Muscle of leg (tissue), 11 donors: Measurements from ENCODE around the gene ADCY3. TPM values are rescaled to one million over a fixed set of nuclear protein-coding genes. Genes with fewer than 3 reads are reported as not detected.

Experiments used
- DNase-seq: peaks from one replicate; pipeline ENCODE4 v3.0.0; 2013
- H3K27ac ChIP-seq: one replicate; pipeline ENCODE4 v1.5.1; 2013; ENCODE audit warnings: mild to moderate bottlenecking, low read length, control low read depth
- H3K27me3 ChIP-seq: one replicate; pipeline ENCODE4 v1.6.1; 2013; ENCODE audit warnings: low read length; ENCODE audit not compliant: control insufficient read depth, insufficient read depth
- H3K36me3 ChIP-seq: one replicate; pipeline ENCODE4 v1.6.1; 2013; ENCODE audit warnings: low read length; ENCODE audit not compliant: control insufficient read depth, insufficient read depth
- H3K4me1 ChIP-seq: one replicate; pipeline ENCODE4 v1.6.1; 2013; ENCODE audit warnings: low read length; ENCODE audit not compliant: control insufficient read depth, insufficient read depth
- H3K4me3 ChIP-seq: one replicate; pipeline ENCODE4 v1.5.1; 2013; ENCODE audit warnings: low read length, control low read depth
- H3K9me3 ChIP-seq: replicated peaks from 2 replicates; pipeline ENCODE4 v1.6.1; 2013; ENCODE audit warnings: low read depth, low read length; ENCODE audit not compliant: control insufficient read depth
- WGBS: methylation state at CpG from one replicate; pipeline ENCODE4 v1.1.5; 2013; ENCODE audit warnings: missing lambda C conversion rate; ENCODE audit not compliant: insufficient coverage; 5-methylcytosine and 5-hydroxymethylcytosine counted together
- polyA plus RNA-seq, 8 donors: library from polyadenylated mRNA; unstranded; fragments of 120-200 nt; gene quantifications; one replicate each; pipeline versions ENCODE4 v1.2.1 to v1.2.3, GENCODE V29; 2013; ENCODE audit warnings: inconsistent platforms in 1 of 8, low replicate concordance in 1 of 8; ENCODE audit not compliant: insufficient read length in 8 of 8, insufficient read depth in 1 of 8
- total RNA-seq: library from RNA; stranded (reverse); fragments of 120-200 nt; gene quantifications from one replicate; pipeline ENCODE4 v1.2.4, GENCODE V29; 2013

Gene ADCY3
- total and polyA plus RNA-seq, 9 donors, result 19.7 to 37.7 (median 29.7) TPM

DNA sequence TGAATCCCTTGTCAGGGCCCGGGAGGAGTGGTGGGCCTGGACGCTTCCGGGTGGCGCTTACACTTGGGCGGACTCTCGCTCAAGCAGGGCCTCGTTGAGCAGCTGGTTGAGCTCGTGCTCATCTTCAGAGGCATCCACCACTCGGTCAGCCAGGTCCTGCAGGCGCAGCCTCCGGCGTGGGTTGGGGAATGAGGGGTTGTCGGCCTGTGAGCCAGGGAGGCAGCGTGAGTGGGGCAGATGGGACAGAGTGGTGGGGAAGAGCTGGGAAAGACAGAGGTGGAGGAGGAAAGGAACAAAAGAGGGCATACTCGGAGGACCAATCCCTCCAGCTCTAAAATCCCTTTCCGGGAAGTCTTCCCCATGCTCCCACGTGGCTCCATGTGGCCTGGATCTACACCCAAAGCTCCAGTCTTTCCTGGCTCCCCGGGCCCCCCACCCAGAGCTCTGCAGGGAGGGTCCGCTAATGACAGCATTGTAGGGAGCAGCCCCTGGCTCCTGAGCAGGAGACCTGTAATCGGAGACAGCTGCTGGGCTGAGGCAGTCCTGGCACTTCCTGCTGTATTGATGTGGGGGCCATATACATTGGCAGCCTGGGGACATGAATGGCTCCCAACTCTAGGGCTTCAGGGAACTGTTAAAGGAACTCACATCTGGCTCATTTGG lies 85.2 kb downstream of the ADCY3 start:
- H3K36me3 ChIP-seq, result peaks cover 42% of the 10 kb centered on the region
- 78% methylated on average over 16 of the region's 20 CpGs for WGBS
- H3K27ac ChIP-seq, result no peak overlapping the region
- DNase-seq, result no peak
- no peaks in the 10 kb centered on the region for H3K9me3 ChIP-seq
- no peaks in the 10 kb centered on the region for H3K27me3 ChIP-seq
- H3K4me3 ChIP-seq, result no peak overlapping the region
- peaks cover 29% of the 10 kb centered on the region for H3K4me1 ChIP-seq

DNA sequence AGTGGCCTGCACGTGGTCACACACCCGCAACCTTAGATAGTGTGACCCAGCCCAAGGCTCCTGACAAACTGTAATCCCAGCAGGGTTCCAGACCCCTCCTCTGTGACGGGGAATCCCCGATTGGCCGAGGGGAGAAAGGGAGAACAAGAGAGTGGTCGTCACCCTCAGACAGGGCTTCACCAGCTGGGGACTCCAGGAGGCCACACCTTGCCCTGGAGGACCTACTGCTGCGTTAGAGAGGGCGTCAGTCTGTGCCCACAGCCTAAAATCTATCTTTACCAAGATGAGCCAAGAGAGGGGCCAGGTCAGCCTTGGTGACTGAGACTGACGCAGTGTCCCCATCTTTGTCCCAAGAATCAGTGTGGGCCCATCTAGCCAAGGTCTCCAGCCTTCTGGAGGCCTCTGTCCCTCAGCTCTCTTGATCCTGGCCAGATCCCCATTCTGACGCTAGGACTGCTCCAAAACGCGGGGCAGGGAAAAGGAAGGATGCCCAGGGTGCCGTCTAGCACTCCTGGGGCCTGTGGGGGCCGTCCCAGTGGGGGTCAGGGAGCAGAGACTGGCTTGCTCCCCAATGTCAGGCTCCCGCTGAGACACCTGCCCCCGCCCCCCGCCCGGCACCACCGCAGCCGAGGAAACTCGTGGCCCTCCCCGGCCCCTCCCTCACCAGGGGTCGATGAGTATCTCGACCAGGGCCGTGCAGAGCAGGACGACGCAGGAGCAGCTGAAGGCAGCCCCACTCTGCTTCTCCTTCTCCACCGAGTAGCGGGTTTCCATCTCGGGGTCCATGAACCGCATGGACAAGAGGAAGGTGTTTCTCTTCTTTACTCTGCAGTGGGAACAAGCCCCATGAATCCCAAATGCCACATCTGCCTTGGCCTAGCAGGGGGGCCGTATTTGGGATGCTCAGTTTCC lies 86.0 kb downstream of the ADCY3 start:
- Histone ChIP-seq H3K4me1 (peaks cover 29% of the 10 kb centered on the region), H3K36me3 (peaks cover 34% of the 10 kb centered on the region), H3K27ac (no peak overlapping the region), H3K4me3 (no peak overlapping the region), H3K27me3 (no peaks in the 10 kb centered on the region), H3K9me3 (no peaks in the 10 kb centered on the region)
- no peak for DNase-seq
- 92% methylated on average over 18 of the region's 32 CpGs for WGBS

GRCh38 chr2:24832931-24833701 lies 86.9 kb downstream of the ADCY3 start:
- Histone ChIP-seq H3K9me3 (no peaks in the 10 kb centered on the region), H3K4me3 (no peak overlapping the region), H3K4me1 (peaks cover 36% of the 10 kb centered on the region), H3K36me3 (peaks cover 33% of the 10 kb centered on the region), H3K27ac (no peak overlapping the region), H3K27me3 (no peaks in the 10 kb centered on the region)
- no peak for DNase-seq
- WGBS, result 76% methylated on average over 15 of the region's 22 CpGs

DNA sequence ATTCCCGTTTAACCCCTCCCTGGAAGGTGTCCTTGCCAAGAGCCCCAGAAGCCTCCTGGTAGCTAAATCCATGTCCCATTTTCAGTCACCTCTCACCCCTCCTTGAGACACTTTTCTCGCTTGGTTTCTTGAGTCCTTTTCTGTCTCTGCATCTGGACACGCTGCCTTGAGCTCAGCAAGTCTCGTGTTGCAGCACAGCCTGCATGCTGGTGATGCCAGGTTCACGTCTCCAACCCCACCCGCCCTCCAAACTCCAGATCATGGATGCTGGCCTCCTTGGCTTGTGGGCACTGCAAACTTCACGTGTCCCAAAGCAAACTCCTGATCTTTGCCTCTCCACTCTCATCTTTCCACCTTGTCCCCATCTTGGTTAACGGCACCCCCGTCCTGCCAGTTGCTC lies 87.5 kb downstream of the ADCY3 start:
- H3K4me3 ChIP-seq, result no peak overlapping the region
- no peaks in the 10 kb centered on the region for H3K27me3 ChIP-seq
- H3K36me3 ChIP-seq, result peaks cover 31% of the 10 kb centered on the region
- H3K4me1 ChIP-seq, result peaks cover 41% of the 10 kb centered on the region
- no peaks in the 10 kb centered on the region for H3K9me3 ChIP-seq
- H3K27ac ChIP-seq, result peak overlapping the region; percentile 42
- DNase-seq, result no peak
- 64% methylated on average over 9 of the region's 9 CpGs for WGBS

GRCh38 chr2:24832073-24832461 lies 88.0 kb downstream of the ADCY3 start:
- WGBS, result 54% methylated on average over 12 of the region's 14 CpGs
- DNase-seq, result peak; percentile 76
- Histone ChIP-seq H3K9me3 (no peaks in the 10 kb centered on the region), H3K4me3 (no peak overlapping the region), H3K27me3 (no peaks in the 10 kb centered on the region), H3K27ac (peak overlapping the region; percentile 42), H3K4me1 (peaks cover 46% of the 10 kb centered on the region), H3K36me3 (peaks cover 28% of the 10 kb centered on the region)

DNA sequence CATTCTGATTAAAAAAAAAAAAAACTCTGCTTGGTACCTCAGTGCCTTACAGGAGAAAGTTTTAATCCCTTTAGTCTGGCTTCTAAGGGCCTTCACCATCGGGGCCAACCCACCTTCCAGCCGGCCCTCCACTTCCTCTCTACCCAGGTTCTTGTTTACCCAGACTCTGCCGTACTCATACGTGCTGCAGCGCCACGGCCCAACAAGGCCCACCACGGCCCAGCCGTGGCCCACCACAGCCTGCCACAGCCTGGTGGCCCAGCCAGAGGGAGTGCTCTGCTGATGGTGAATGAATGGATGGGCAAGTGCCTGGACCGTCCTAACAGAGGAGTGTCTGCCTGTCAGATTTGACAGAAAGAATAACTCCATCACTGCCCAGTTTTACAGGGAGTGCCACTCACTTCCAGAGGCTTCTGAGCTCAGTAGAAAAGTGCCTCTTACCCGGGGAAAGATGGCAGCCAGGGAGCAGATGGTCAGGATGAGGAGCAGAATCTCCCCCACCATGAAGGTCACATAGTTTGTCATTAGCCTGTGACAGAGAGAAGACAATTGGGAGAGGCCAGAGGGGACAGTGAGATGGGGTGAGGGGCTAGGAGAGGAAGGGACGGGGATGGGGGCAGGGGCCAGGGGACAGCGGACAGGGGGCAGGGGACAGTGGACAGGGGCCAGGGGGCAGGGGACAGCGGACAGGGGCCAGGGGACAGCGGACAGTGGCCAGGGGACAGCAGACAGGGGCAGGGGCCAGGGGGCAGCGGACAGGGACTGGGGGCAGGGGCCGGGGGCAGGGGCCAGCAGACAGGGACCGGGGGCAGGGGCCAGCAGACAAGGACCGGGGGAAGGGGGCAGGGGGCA lies 88.6 kb downstream of the ADCY3 start:
- H3K9me3 ChIP-seq, result no peaks in the 10 kb centered on the region
- peak overlapping the region; percentile 17 for H3K27ac ChIP-seq
- H3K36me3 ChIP-seq, result peaks cover 25% of the 10 kb centered on the region
- no peak for DNase-seq
- H3K4me1 ChIP-seq, result peaks cover 47% of the 10 kb centered on the region
- no peaks in the 10 kb centered on the region for H3K27me3 ChIP-seq
- 90% methylated on average over 13 of the region's 18 CpGs for WGBS
- H3K4me3 ChIP-seq, result no peak overlapping the region

- no peak overlapping the region for H3K27ac ChIP-seq
- no peak for DNase-seq
- H3K4me3 ChIP-seq, result no peak overlapping the region
- H3K36me3 ChIP-seq, result peaks cover 28% of the 10 kb centered on the region
- H3K4me1 ChIP-seq, result peaks cover 52% of the 10 kb centered on the region
- H3K27me3 ChIP-seq, result no peaks in the 10 kb centered on the region
- no peaks in the 10 kb centered on the region for H3K9me3 ChIP-seq
- WGBS, result 84% methylated on average over 12 of the region's 12 CpGs
Observed at GRCh38 chr2:24830786-24831185, 89.3 kb downstream of the ADCY3 start.

DNA sequence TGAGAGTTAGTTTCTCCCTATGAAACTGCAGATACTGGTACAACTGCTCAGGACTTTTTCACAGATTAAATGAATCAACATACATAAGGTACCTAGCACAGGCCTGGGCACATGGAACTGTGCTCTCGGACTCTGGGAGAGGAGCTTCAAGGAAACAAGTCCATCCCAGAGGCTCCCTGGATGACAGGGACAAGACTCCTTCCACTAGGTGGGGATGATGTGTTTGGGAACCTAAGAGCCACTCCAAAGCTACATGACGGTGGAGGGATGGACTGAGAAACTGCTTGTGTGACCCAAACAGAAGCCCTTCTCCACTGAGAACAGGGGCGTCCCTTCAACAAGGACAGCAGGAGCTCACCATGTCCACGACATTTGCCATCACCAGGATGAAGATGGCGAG lies 89.7 kb downstream of the ADCY3 start:
- Histone ChIP-seq H3K4me1 (peaks cover 53% of the 10 kb centered on the region), H3K9me3 (no peaks in the 10 kb centered on the region), H3K27me3 (no peaks in the 10 kb centered on the region), H3K27ac (no peak overlapping the region), H3K4me3 (no peak overlapping the region), H3K36me3 (peaks cover 30% of the 10 kb centered on the region)
- WGBS, result 90% methylated on average over 3 of the region's 5 CpGs
- no peak for DNase-seq

DNA sequence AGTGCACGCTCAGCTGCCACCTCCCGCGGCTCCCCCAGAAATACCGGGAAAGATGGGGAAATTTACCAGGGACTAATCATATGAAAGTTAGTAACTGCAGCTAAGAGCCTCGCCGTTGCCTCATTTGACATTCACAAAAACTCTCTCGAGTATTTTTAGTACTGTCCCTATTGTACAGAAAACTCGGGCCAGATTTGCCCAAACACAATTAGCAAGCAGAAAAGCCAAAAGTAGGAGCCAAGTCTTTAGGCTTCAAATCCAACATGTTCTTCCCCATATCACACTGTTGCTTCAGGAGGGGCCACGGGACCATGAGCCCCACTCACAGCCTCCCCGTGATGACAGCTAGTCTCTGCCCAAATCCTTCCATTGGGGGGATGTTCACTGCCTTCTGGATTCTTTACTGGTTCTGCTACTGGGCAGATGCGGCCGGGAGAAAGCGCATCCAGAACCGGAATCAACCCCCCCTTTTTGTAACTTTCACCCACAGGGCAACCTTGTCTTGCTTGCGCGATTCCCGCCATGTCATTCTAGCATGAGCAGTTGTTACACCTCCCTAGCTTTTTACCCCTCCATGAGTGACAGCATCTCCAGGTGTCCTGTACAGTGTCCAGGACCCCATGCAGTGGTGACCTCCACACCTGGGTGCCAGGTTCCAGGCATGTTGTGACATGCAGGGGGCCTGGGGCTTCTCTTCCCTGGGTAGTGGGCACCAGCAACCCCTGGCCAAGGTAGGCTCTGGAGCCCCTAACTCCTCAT lies 91.6 kb downstream of the ADCY3 start:
- no peak overlapping the region for H3K27ac ChIP-seq

More for the DNA sequence above, 91.6 kb downstream of the ADCY3 start:
- peaks cover 51% of the 10 kb centered on the region for H3K4me1 ChIP-seq
- H3K9me3 ChIP-seq, result no peaks in the 10 kb centered on the region
- WGBS, result 84% methylated on average over 12 of the region's 17 CpGs
- no peak for DNase-seq
- H3K27me3 ChIP-seq, result no peaks in the 10 kb centered on the region
- H3K4me3 ChIP-seq, result no peak overlapping the region
- peaks cover 25% of the 10 kb centered on the region for H3K36me3 ChIP-seq
